OCI-LY1 (cell line): ENCODE data around the gene SERTAD2.

ENCODE experiments used
- H2AFZ ChIP-seq: fragments of 200-600 bp; sonication (generic), shearing (Covaris generic); 2 replicates; pipeline ENCODE4 v1.6.0; 2014; ENCODE audit warnings: antibody characterized with exemption, mild to moderate bottlenecking, low read length
- H3F3A ChIP-seq: fragments of 200-600 bp; sonication (generic), shearing (Covaris generic); 2 replicates; pipeline ENCODE4 v1.6.0; 2014; ENCODE audit warnings: mild to moderate bottlenecking, antibody characterized with exemption, low read length, moderate library complexity; ENCODE audit not compliant: insufficient read depth
- H3K27ac ChIP-seq: fragments of 200-600 bp; sonication (generic); 2 replicates; pipeline ENCODE4 v1.5.1; 2014; ENCODE audit warnings: low read length, mixed run types, mild to moderate bottlenecking, low read depth; ENCODE audit not compliant: poor library complexity, severe bottlenecking
- H3K27me3 ChIP-seq: fragments of 200-600 bp; sonication (generic); 2 replicates; pipeline ENCODE4 v1.6.0; 2014; ENCODE audit warnings: antibody characterized with exemption, mild to moderate bottlenecking, low read length, moderate library complexity; ENCODE audit not compliant: insufficient read depth
- H3K36me3 ChIP-seq: fragments of 200-600 bp; sonication (generic); 2 replicates; pipeline ENCODE4 v1.6.1; 2014; ENCODE audit warnings: mild to moderate bottlenecking, antibody characterized with exemption, low read length, moderate library complexity, mixed read lengths; ENCODE audit not compliant: insufficient read depth
- H3K4me1 ChIP-seq: fragments of 200-600 bp; sonication (generic); 2 replicates; pipeline ENCODE4 v1.5.1; 2014; ENCODE audit warnings: mild to moderate bottlenecking, low read length, moderate library complexity; ENCODE audit not compliant: insufficient read depth, severe bottlenecking
- H3K4me2 ChIP-seq: fragments of 200-600 bp; sonication (generic), shearing (Covaris generic); 2 replicates; pipeline ENCODE4 v1.6.1; 2014; ENCODE audit warnings: low read length
- H3K4me3 ChIP-seq: fragments of 200-600 bp; sonication (generic); 2 replicates; pipeline ENCODE4 v1.5.1; 2014; ENCODE audit warnings: low read length, low read depth, mild to moderate bottlenecking, mixed read lengths; ENCODE audit not compliant: poor library complexity, severe bottlenecking
- H3K79me2 ChIP-seq: fragments of 200-600 bp; shearing (Covaris generic); 2 replicates; pipeline ENCODE4 v1.6.1; 2016; ENCODE audit warnings: mixed run types, low read length, mixed read lengths; ENCODE audit not compliant: insufficient read depth
- H3K9ac ChIP-seq: fragments of 200-600 bp; sonication (generic), shearing (Covaris generic); 2 replicates; pipeline ENCODE4 v1.6.1; 2014; ENCODE audit warnings: mild to moderate bottlenecking, low read length, mixed read lengths
- H3K9me2 ChIP-seq: fragments of 200-600 bp; sonication (generic), shearing (Covaris generic); 2 replicates; pipeline ENCODE4 v1.6.1; 2014; ENCODE audit warnings: low read depth, mild to moderate bottlenecking, low read length, mixed read lengths
- H3K9me3 ChIP-seq: fragments of 200-600 bp; shearing (Covaris generic); 2 replicates; pipeline ENCODE4 v1.6.1; 2014; ENCODE audit warnings: low read length, mixed read lengths
- H4K20me1 ChIP-seq: fragments of 200-600 bp; sonication (generic), shearing (Covaris generic); 2 replicates; pipeline ENCODE4 v1.6.0; 2016; ENCODE audit warnings: mild to moderate bottlenecking, low read length; ENCODE audit not compliant: insufficient read depth
- EZH2 ChIP-seq: fragments of 200-600 bp; sonication (generic), shearing (Covaris generic); IDR thresholded peaks from 2 replicates; pipeline ENCODE4 v1.8.0; 2017; ENCODE audit warnings: borderline replicate concordance, mixed run types, mild to moderate bottlenecking, antibody characterized with exemption, low read length, moderate library complexity, mixed read lengths
- TF ChIP-seq, protein P1 (sequence below): fragments of 200-600 bp; sonication (generic), shearing (Covaris generic); IDR thresholded peaks from 2 replicates; pipeline ENCODE4 v1.5.1; 2017; ENCODE audit warnings: mild to moderate bottlenecking, antibody characterized with exemption, low read length, moderate library complexity, mixed read lengths

The SERTAD2 gene

DNA sequence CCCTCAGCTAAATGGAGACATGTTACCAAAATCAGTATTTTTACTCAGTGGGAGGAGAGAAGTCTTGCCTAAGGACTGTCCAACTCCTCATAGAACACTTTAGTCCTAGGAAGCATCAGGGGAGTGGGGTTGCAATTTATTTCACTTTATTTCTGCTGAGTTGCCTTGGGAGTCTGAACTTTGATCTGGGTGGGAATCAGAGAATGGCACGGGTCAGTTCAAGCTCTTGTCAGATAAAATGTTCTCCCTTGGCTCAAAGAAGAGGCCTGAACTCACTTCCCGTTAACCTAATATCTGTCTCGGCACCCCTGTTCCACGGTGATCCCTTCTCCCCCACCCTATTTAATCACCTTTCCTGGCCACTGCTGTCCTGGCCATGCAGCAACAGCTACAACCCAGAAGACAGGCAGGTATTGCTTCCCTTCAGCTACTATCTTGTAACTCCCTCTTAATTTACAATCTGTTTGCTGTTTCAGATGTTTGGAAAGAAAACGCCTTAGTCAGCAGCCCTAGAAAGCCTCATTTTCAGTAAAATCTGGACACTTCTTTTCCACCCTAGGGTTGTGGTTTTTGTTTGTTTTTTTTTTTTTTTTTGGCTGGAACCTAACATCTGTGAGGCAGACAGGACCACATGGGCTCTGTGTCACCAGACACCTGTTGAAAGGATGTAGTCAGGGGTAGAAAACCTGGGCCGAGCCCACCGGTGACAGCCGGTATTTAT is 52.5 kb downstream of the SERTAD2 start:
- no peaks in the 10 kb centered on the region for H3K79me2 ChIP-seq
- no peaks in the 10 kb centered on the region for H4K20me1 ChIP-seq
- no peaks in the 10 kb centered on the region for H3K9me3 ChIP-seq
- no peaks in the 10 kb centered on the region for H3K9me2 ChIP-seq
- H3K4me2 ChIP-seq, result no peak overlapping the region
- H3K4me3 ChIP-seq, result no peak overlapping the region
- no peaks in the 10 kb centered on the region; the same call in 1 of the 2 replicates for H3K36me3 ChIP-seq
- TF ChIP-seq EZH2, result no peak
- TF ChIP-seq, protein P1, sequence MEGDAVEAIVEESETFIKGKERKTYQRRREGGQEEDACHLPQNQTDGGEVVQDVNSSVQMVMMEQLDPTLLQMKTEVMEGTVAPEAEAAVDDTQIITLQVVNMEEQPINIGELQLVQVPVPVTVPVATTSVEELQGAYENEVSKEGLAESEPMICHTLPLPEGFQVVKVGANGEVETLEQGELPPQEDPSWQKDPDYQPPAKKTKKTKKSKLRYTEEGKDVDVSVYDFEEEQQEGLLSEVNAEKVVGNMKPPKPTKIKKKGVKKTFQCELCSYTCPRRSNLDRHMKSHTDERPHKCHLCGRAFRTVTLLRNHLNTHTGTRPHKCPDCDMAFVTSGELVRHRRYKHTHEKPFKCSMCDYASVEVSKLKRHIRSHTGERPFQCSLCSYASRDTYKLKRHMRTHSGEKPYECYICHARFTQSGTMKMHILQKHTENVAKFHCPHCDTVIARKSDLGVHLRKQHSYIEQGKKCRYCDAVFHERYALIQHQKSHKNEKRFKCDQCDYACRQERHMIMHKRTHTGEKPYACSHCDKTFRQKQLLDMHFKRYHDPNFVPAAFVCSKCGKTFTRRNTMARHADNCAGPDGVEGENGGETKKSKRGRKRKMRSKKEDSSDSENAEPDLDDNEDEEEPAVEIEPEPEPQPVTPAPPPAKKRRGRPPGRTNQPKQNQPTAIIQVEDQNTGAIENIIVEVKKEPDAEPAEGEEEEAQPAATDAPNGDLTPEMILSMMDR, result no peak
- H3K4me1 ChIP-seq, result peaks cover 8% of the 10 kb centered on the region
- H3K9ac ChIP-seq, result no peak overlapping the region
- no peaks in the 10 kb centered on the region for H3K27me3 ChIP-seq
- H3F3A ChIP-seq, result no peaks in the 10 kb centered on the region
- H3K27ac ChIP-seq, result no peak overlapping the region
- no peak overlapping the region for H2AFZ ChIP-seq

DNA sequence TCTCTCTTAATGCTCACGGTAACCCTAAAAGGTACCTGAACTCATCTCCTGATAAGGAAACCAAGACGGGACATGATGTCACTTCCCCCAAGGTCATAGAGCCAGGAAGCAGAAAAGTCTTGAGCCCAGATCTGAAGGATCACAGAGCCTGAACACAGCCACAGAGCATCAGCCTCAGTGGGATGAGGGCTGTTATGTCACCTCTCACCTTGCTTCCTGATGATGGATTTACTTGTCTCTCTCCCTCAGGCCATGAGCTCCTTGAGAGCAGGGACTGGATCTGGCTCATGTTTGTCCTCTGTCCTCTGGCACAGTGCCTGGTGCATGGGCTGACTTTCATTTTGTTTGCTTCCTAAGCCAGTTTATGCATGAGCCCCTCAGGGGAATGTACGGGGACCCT is 54.2 kb downstream of the SERTAD2 start:
- no peaks in the 10 kb centered on the region for H3F3A ChIP-seq
- H3K4me3 ChIP-seq, result no peak overlapping the region
- no peaks in the 10 kb centered on the region; the same call in 1 of the 2 replicates for H3K36me3 ChIP-seq
- H3K9ac ChIP-seq, result no peak overlapping the region
- no peak overlapping the region for H3K27ac ChIP-seq
- no peaks in the 10 kb centered on the region for H3K9me2 ChIP-seq
- no peaks in the 10 kb centered on the region for H3K9me3 ChIP-seq
- TF ChIP-seq, protein P1, result no peak
- no peak for TF ChIP-seq EZH2
- H4K20me1 ChIP-seq, result no peaks in the 10 kb centered on the region
- H2AFZ ChIP-seq, result no peak overlapping the region
- no peaks in the 10 kb centered on the region for H3K27me3 ChIP-seq
- peaks cover 6% of the 10 kb centered on the region for H3K4me1 ChIP-seq
- H3K79me2 ChIP-seq, result no peaks in the 10 kb centered on the region
- no peak overlapping the region for H3K4me2 ChIP-seq

DNA sequence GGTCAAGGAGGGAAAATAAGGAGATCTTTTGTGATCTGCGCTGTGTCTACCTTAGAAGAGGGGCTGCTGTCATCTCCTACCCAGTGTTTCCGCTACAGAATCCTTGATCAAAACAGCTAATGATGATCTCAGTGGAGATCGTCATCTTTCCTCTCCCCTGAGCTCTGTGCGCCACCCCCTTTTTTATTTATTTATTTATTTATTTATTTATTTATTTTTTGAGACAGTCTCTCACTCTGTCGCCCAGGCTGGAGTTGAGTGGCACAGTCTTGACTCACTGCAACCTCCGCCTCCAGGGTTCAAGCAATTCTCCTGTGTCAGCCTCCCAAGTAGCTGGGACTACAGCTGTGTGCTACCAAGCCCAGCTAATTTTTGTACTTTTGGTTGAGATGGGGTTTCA is 55.5 kb downstream of the SERTAD2 start:
- H3K9me2 ChIP-seq, result no peaks in the 10 kb centered on the region
- no peak overlapping the region for H3K27ac ChIP-seq
- no peak overlapping the region for H3K4me2 ChIP-seq
- H3K9ac ChIP-seq, result no peak overlapping the region
- H2AFZ ChIP-seq, result no peak overlapping the region
- TF ChIP-seq, protein P1, result no peak
- TF ChIP-seq EZH2, result no peak
- H3F3A ChIP-seq, result no peaks in the 10 kb centered on the region
- no peaks in the 10 kb centered on the region for H3K9me3 ChIP-seq
- H3K4me1 ChIP-seq, result peaks cover 6% of the 10 kb centered on the region
- peaks cover 5% of the 10 kb centered on the region; the same call in 1 of the 2 replicates for H3K36me3 ChIP-seq
- H3K27me3 ChIP-seq, result no peaks in the 10 kb centered on the region
- no peaks in the 10 kb centered on the region for H4K20me1 ChIP-seq
- no peaks in the 10 kb centered on the region for H3K79me2 ChIP-seq
- no peak overlapping the region for H3K4me3 ChIP-seq
